ENCODE results near the gene TMC3. TPM values are rescaled to one million over a fixed set of nuclear protein-coding genes. Genes with fewer than 3 reads are reported as not detected.

TMC3 gene
- polyA plus RNA-seq, 1 donor (not counting 4 experiments of a cell fraction or from before 2014, with no cell fraction given), result not detected

- H3K9me3 ChIP-seq (ENCODE audit: control insufficient read depth, low read depth, low read length), result no peaks in the 10 kb centered on the region
- FAIRE-seq, result no peak
- H3K4me3 ChIP-seq (ENCODE audit: control insufficient read depth in 2 of 3, extremely low read depth in 1 of 3, insufficient read depth in 2 of 3, low read depth in 1 of 3, low read length in 3 of 3), result no peak overlapping the region
- H3K4me1 ChIP-seq (ENCODE audit: control insufficient read depth, extremely low read depth, insufficient read depth, low read length), result no peaks in the 10 kb centered on the region
- dilution Hi-C loops (cut with MboI; ENCODE audit: extremely low pct_ligation_motif_present, low sequenced_read_pairs), result no loop called here
- no peak for TF ChIP-seq EZH2 (IDR thresholded peaks at IDR 0.05; ENCODE audit: low read length)
- TF ChIP-seq CTCF (optimal IDR thresholded peaks at IDR 0.05 in 1 of 3, IDR thresholded peaks at IDR 0.05 in 1 of 3, conservative IDR thresholded peaks at IDR 0.05 in 1 of 3; ENCODE audit: extremely low read depth in 1 of 3, insufficient read depth in 2 of 3, low read length in 3 of 3), result no peak
- no peaks in the 10 kb centered on the region for H3K27me3 ChIP-seq (ENCODE audit: control insufficient read depth, extremely low read depth, insufficient read depth, low read length)
- H3K4me2 ChIP-seq (ENCODE audit: control insufficient read depth, extremely low read depth, insufficient read depth, low read depth, low read length), result no peak overlapping the region
- no peaks in the 10 kb centered on the region for H3K36me3 ChIP-seq (ENCODE audit: control insufficient read depth in 2 of 2, extremely low read depth in 1 of 2, insufficient read depth in 2 of 2, low read length in 2 of 2)
- DNase-seq (ENCODE audit: low read depth, low spot score), result no peak
- no peak overlapping the region for H3K9ac ChIP-seq (ENCODE audit: control insufficient read depth, extremely low read depth, insufficient read depth, low read length)
- H2AFZ ChIP-seq (ENCODE audit: control insufficient read depth, low read length), result no peak overlapping the region
- H3K9me1 ChIP-seq (ENCODE audit: control insufficient read depth, extremely low read depth, insufficient read depth, low read length), result no peaks in the 10 kb centered on the region
- no peaks in the 10 kb centered on the region for H4K20me1 ChIP-seq (ENCODE audit: control insufficient read depth, extremely low read depth, insufficient read depth, low read length)
- H3K79me2 ChIP-seq (ENCODE audit: control insufficient read depth, insufficient read depth, low read length), result no peaks in the 10 kb centered on the region
- no peak overlapping the region for H3K27ac ChIP-seq (ENCODE audit: control insufficient read depth, insufficient read depth, low read length)
These were observed 17.8 kb downstream of the TMC3 start for GRCh38 chr15:81356252-81356651.

- DNase-seq (ENCODE audit: low read depth, low spot score) (no peak), FAIRE-seq (no peak)
- no peak overlapping the region for H3K27ac ChIP-seq (ENCODE audit: control insufficient read depth, insufficient read depth, low read length)
- dilution Hi-C loops (cut with MboI; ENCODE audit: extremely low pct_ligation_motif_present, low sequenced_read_pairs), result no loop called here
- H3K4me3 ChIP-seq (ENCODE audit: control insufficient read depth in 2 of 3, extremely low read depth in 1 of 3, insufficient read depth in 2 of 3, low read depth in 1 of 3, low read length in 3 of 3), result no peak overlapping the region
- H3K4me1 ChIP-seq (ENCODE audit: control insufficient read depth, extremely low read depth, insufficient read depth, low read length), result no peaks in the 10 kb centered on the region
- no peak overlapping the region for H2AFZ ChIP-seq (ENCODE audit: control insufficient read depth, low read length)
- H3K4me2 ChIP-seq (ENCODE audit: control insufficient read depth, extremely low read depth, insufficient read depth, low read depth, low read length), result no peak overlapping the region
- H3K36me3 ChIP-seq (ENCODE audit: control insufficient read depth in 2 of 2, extremely low read depth in 1 of 2, insufficient read depth in 2 of 2, low read length in 2 of 2), result no peaks in the 10 kb centered on the region
- H3K9me1 ChIP-seq (ENCODE audit: control insufficient read depth, extremely low read depth, insufficient read depth, low read length), result no peaks in the 10 kb centered on the region
- no peaks in the 10 kb centered on the region for H3K27me3 ChIP-seq (ENCODE audit: control insufficient read depth, extremely low read depth, insufficient read depth, low read length)
- no peaks in the 10 kb centered on the region for H4K20me1 ChIP-seq (ENCODE audit: control insufficient read depth, extremely low read depth, insufficient read depth, low read length)
- H3K9me3 ChIP-seq (ENCODE audit: control insufficient read depth, low read depth, low read length), result no peaks in the 10 kb centered on the region
- H3K79me2 ChIP-seq (ENCODE audit: control insufficient read depth, insufficient read depth, low read length), result no peaks in the 10 kb centered on the region
- no peak overlapping the region for H3K9ac ChIP-seq (ENCODE audit: control insufficient read depth, extremely low read depth, insufficient read depth, low read length)
- no peak for TF ChIP-seq CTCF (optimal IDR thresholded peaks at IDR 0.05 in 1 of 3, IDR thresholded peaks at IDR 0.05 in 1 of 3, conservative IDR thresholded peaks at IDR 0.05 in 1 of 3; ENCODE audit: extremely low read depth in 1 of 3, insufficient read depth in 2 of 3, low read length in 3 of 3)
- TF ChIP-seq EZH2 (IDR thresholded peaks at IDR 0.05; ENCODE audit: low read length), result no peak
These were observed 22.4 kb downstream of the TMC3 start for GRCh38 chr15:81351651-81352050.

All from keratinocyte (primary cell).